HG03457 (cell line): ENCODE measurements around the gene PCNX2.

Experiments
- ATAC-seq: cut with Tn5 transposase; IDR thresholded peaks from one replicate; pipeline ENCODE4 v1.9.1; 2021; ENCODE audit warnings: moderate number of reproducible peaks; ENCODE audit not compliant: unreplicated experiment

The PCNX2 gene

GRCh38 chr1:233237647-233238046 lies 57.9 kb downstream of the PCNX2 start:
- ATAC-seq: no peak

DNA sequence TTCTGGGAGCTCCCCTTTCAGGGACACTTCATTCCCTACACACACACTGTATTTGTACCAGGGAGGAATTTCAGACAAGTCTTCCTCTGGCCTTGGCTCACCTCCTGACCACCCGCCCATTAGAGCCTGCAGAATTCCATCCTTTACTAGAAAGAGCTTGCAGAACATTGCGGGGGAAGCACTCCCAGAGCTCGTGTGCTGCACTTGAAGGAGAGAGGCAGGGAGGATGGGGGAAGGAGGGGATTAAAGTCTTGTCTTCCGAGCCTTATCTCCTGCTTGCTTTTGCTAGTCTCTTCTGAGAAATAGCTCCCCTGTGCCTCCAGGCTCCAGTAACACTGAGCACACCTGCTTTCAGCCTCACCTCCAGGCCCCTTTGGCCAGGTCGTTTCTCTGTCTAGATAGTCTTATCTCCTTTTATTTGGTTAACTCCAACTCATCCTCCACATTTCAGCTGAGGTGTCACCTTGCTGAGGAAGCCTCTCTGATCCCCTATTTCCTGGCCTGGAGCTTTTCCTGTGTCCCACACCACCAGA lies 62.0 kb downstream of the PCNX2 start:
- no peak for ATAC-seq

- ATAC-seq: no peak
Measured at GRCh38 chr1:233230011-233230410, 65.5 kb downstream of the PCNX2 start.

DNA sequence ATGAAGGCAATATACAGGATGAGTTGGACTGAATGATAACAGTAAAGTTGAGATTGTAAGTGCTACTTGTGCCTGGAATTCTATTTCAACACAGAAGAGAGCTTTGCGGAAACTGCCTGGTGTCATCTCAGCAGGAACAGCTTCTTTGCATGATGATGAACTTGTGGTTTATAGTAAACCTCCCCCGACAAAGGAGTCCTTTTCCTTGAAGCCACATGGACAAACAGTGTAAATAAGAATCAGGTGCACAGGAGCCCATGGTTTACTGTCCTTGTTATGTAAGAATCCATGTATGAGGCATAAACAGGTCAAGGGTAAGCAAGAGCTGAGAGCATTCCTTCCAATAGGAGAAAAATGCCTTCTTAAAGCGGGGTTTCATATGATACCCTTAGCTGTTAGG lies 66.2 kb downstream of the PCNX2 start:
- ATAC-seq: no peak

DNA sequence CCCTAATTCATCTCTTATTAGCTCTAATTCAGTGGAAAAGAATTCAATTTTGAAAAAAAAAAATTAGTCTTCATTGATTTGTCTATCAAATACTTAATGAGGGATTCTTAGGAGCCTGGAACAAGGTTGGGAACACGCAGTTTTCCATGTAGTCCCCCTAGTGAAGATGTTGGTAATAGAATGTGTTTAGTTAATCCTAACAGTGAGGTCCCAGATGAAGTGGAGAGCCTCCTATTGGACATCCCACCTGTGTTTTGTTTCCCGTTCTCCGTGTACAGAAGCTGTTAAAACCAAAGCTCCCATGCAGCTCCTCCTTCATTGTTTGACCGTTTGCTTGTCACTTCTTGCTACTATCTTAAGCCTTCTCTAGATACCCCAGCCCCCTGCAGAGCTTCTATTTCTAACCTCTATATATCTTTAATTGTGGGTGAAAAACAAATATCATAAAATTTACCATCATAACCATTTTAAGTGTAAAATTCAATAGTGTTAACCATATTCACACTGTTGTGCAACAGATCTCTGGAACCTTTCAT lies 67.5 kb downstream of the PCNX2 start:
- ATAC-seq: no peak

GRCh38 chr1:233224311-233224710 lies 71.2 kb downstream of the PCNX2 start:
- no peak for ATAC-seq

DNA sequence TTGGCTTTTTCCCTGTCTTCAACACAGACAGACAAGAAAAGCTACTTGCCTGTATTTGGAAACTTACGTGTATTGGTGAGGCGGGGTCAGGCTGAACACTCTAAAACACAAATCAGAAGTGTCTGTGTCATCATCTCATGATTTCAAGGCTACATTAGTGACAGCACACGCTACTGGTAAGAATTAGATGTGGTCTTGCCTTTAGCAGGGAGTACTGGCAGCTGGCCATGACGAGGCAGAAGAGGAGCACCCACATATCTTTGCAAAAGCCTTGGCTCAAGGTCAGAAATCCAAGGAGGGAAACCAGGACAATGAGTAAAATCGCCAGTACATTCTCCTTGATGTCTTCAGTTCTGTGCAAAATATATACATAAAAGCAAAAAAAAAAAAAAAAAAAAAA lies 77.7 kb downstream of the PCNX2 start:
- ATAC-seq: no peak

DNA sequence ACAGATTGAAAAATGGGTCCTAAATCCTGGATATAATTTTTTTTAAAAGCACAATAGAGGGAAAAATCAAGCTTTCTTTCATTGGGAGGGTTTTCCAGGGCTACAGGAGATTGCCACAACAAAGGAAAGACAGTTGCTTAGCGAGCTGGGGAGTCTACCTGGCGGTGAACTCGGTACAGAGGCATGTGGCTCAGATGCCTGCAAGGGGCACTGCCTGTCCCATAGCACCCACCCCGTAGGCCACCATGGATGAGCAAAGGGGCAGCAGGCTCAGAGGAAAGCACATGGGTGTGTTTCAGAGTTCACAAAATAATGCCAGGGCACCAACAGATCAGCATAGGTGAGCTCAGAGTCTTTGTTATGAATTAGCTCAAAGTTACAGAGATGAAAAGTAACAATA lies 79.5 kb downstream of the PCNX2 start:
- no peak for ATAC-seq

- ATAC-seq: no peak
Measured at GRCh38 chr1:233215135-233215760, 80.3 kb downstream of the PCNX2 start.

DNA sequence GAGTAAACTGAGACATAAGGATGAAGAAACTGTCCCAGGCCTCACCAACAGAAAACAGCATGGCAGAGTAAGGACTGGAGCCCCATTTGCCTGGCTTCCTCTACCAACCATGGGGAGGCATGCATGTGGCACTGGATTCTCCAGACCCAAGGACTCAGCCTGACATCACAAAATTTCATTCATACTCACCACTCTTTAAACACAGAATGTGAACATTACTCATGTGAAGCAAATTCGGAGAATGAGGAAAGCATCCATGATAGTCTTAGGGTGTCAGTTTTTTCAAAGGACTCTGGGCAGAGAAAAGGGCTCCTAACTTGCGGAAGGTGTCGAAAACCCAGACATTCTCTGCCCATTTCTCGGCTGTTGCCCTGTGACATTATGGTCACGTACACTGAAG lies 83.9 kb downstream of the PCNX2 start:
- no peak for ATAC-seq

- ATAC-seq: no peak
Measured at GRCh38 chr1:233211106-233211505, 84.4 kb downstream of the PCNX2 start.

DNA sequence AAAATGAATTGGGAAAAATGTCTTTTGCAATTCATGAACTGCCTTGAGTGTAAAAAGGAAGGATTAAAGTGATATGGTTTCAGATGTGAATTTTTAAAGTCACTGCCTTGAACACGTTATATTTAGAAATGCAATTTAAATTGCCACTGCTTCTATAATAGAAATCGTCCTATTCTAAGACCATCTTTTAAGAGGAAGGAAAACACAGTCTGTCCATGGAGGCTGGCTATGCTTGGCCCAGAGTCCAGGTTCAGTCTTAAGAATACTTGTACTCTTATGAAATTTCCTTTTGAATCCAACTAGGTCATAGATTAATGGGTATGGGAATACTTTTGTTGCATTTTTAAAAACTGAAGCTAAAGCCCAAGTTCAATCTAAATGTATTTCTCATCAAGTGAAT lies 86.0 kb downstream of the PCNX2 start:
- ATAC-seq: no peak

GRCh38 chr1:233208687-233209086 lies 86.8 kb downstream of the PCNX2 start:
- no peak for ATAC-seq

GRCh38 chr1:233197940-233198339 lies 97.6 kb downstream of the PCNX2 start:
- no peak for ATAC-seq

DNA sequence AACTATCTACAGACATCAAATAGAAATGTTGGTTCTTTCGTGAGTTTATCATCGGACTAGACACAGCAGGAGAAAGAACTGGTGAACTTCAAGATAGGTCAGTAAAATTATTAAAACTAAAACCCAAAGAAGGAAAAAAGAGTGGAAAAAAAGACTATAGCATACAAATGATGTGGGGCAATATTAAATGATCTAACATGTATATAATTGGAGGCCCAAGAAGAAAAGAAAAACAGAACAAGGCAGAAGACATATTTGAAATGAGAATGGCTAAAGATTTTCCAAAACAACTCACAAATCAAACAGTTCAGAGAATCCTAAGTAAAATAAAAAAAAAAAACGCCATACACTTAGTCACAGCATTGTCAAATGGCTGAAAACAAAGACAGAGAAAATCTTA lies 101.8 kb downstream of the PCNX2 start:
- ATAC-seq: no peak

DNA sequence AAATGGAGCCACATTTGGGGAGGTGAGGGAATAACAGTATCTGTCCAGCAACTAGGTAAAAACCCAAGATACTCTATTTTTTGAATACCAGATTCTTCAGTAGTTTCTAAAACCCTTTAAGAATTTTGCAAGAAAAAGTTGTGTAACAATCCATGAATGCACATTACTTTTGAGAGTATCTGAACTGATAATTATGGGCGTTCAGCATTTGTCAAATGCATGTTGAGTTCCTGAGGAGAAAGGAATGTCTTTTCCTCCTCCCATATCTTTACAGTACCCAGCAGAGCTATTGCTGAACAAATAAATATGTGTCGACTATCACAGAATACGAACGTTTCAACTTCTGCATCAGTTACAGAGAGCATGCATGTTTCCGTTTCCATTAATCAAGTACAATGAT lies 104.5 kb downstream of the PCNX2 start:
- ATAC-seq: no peak

DNA sequence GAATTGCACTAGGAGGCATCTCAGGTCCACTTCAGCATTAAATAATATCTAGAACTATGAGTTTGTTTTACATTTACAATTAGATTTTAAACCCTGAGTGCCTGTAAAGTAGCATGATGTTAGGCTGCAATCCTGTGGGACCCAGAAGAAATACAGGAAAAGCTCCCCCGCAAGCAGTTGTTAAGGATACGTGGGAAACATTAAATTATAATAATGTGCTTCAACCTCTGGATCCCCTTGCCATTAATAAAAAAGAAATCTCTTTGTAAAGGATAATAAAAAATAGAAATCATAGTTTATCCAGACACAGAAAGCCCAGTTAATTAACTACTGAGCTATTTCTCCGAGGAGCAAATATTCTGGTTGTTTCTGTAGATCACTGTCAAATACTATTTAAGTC lies 106.0 kb downstream of the PCNX2 start:
- no peak for ATAC-seq

- no peak for ATAC-seq
Measured at GRCh38 chr1:233188061-233188460, 107.5 kb downstream of the PCNX2 start.

GRCh38 chr1:233183226-233184020 lies 112.1 kb downstream of the PCNX2 start:
- no peak for ATAC-seq

GRCh38 chr1:233182587-233182986 lies 112.9 kb downstream of the PCNX2 start:
- no peak for ATAC-seq

- no peak for ATAC-seq
Measured at GRCh38 chr1:233180641-233181364, 114.7 kb downstream of the PCNX2 start.
